ENCODE measurements around the gene DHX8. TPM values are rescaled to one million over a fixed set of nuclear protein-coding genes. Genes with fewer than 3 reads are reported as not detected.

DHX8 gene
- polyA plus RNA-seq, 1 of the 3 experiments (the other 2 are of a cell fraction), result 31.3 TPM

- CTCF ChIA-PET, result interaction anchor here (0.6 to 3.6 kb wide), 3 partner anchors 17 to 212 kb away, joined by 3 to 16 read pairs (median 3); no protein-coding TSS in a partner anchor
- DNase-seq, result peak; percentile 41
These were observed 69.8 kb downstream of the DHX8 start for GRCh38 chr17:43553573-43553972.

GRCh38 chr17:43554857-43555256, 71.1 kb downstream of the DHX8 start:
- H3K27ac ChIP-seq (ENCODE audit: low read depth in 2 of 2, low read length in 1 of 2), result no peak overlapping the region
- no peaks in the 10 kb centered on the region for H3K36me3 ChIP-seq (replicated peaks in 1 of 2; ENCODE audit: control insufficient read depth in 1 of 2, insufficient read depth in 2 of 2, low read length in 1 of 2)
- POLR2A ChIA-PET, result no interaction called here
- no peaks in the 10 kb centered on the region for H3K9me3 ChIP-seq
- H3K9me2 ChIP-seq, result no peaks in the 10 kb centered on the region
- no peaks in the 10 kb centered on the region for H3K27me3 ChIP-seq (ENCODE audit: insufficient read depth)
- no peaks in the 10 kb centered on the region for H3K79me2 ChIP-seq (ENCODE audit: insufficient read depth)
- no peaks in the 10 kb centered on the region for H4K20me1 ChIP-seq (ENCODE audit: insufficient read depth)
- no peak overlapping the region for H2AFZ ChIP-seq (ENCODE audit: low read depth)
- 90% methylated on average over 6 of the region's 6 CpGs for WGBS (ENCODE audit: low lambda C conversion rate)
- H3K9ac ChIP-seq, result no peak overlapping the region
- no peak overlapping the region for H3K4me3 ChIP-seq (ENCODE audit: low read depth in 2 of 2, low read length in 1 of 2)
- no peak for DNase-seq
- CTCF ChIA-PET, result interaction anchor here (1.7 to 1.8 kb wide), 2 partner anchors 22 to 119 kb away, joined by 6 to 7 read pairs; no protein-coding TSS in a partner anchor
- peaks cover 4% of the 10 kb centered on the region for H3F3A ChIP-seq (replicated peaks; ENCODE audit: insufficient read depth)
- no peaks in the 10 kb centered on the region for H3K4me1 ChIP-seq (ENCODE audit: control insufficient read depth in 1 of 2, insufficient read depth in 2 of 2, low read depth in 1 of 2, low read length in 1 of 2)
- H3K4me2 ChIP-seq, result no peak overlapping the region
- no peak for TF ChIP-seq RCOR1 (IDR thresholded peaks at IDR 0.05; ENCODE audit: low read length)

More at GRCh38 chr17:43553573-43553972, 69.8 kb downstream of the DHX8 start:
- H3K36me3 ChIP-seq (replicated peaks in 1 of 2; ENCODE audit: control insufficient read depth in 1 of 2, insufficient read depth in 2 of 2, low read length in 1 of 2), result no peaks in the 10 kb centered on the region
- WGBS (ENCODE audit: low lambda C conversion rate), result 52% methylated on average over 2 of the region's 2 CpGs
- no peak for TF ChIP-seq IRF3 (IDR thresholded peaks at IDR 0.05; ENCODE audit: low read depth, low read length)
- TF ChIP-seq YY1 (IDR thresholded peaks at IDR 0.05; ENCODE audit: low read depth), result no peak
- TF ChIP-seq RAD21 (IDR thresholded peaks at IDR 0.05; ENCODE audit: low read length), result no peak
- TF ChIP-seq RXRA (IDR thresholded peaks at IDR 0.05; ENCODE audit: borderline replicate concordance, low read depth), result no peak
- TF ChIP-seq FOSL2 (IDR thresholded peaks at IDR 0.05; ENCODE audit: borderline replicate concordance, low read depth), result no peak
- TF ChIP-seq MXI1 (IDR thresholded peaks at IDR 0.05; ENCODE audit: low read depth, low read length), result no peak
- no peak for TF ChIP-seq EZH2phosphoT487 (IDR thresholded peaks at IDR 0.05; ENCODE audit: borderline replicate concordance, low read depth)
- TF ChIP-seq JUND (IDR thresholded peaks at IDR 0.05), result no peak
- no peak for TF ChIP-seq RFX5 (IDR thresholded peaks at IDR 0.05; ENCODE audit: low read length)
- no peak for TF ChIP-seq EP300 (IDR thresholded peaks at IDR 0.05; ENCODE audit: borderline replicate concordance in 1 of 2, low read depth in 1 of 2, low read length in 1 of 2)
- TF ChIP-seq ZBTB33 (IDR thresholded peaks at IDR 0.05; ENCODE audit: borderline replicate concordance, low read depth), result no peak
- no peak for TF ChIP-seq MEF2A (IDR thresholded peaks at IDR 0.05; ENCODE audit: borderline replicate concordance, low read depth)
- no peak overlapping the region for H3K4me3 ChIP-seq (ENCODE audit: low read depth in 2 of 2, low read length in 1 of 2)
- no peaks in the 10 kb centered on the region for H3K4me1 ChIP-seq (ENCODE audit: control insufficient read depth in 1 of 2, insufficient read depth in 2 of 2, low read depth in 1 of 2, low read length in 1 of 2)
- H3F3A ChIP-seq (replicated peaks; ENCODE audit: insufficient read depth), result peaks cover 4% of the 10 kb centered on the region
- no peaks in the 10 kb centered on the region for H3K9me2 ChIP-seq
- no peaks in the 10 kb centered on the region for H3K9me3 ChIP-seq
- no peaks in the 10 kb centered on the region for H3K79me2 ChIP-seq (ENCODE audit: insufficient read depth)
- no peak overlapping the region for H3K4me2 ChIP-seq
- no peaks in the 10 kb centered on the region for H3K27me3 ChIP-seq (ENCODE audit: insufficient read depth)
- H3K27ac ChIP-seq (ENCODE audit: low read depth in 2 of 2, low read length in 1 of 2), result no peak overlapping the region
- no peak overlapping the region for H2AFZ ChIP-seq (ENCODE audit: low read depth)
- H3K9ac ChIP-seq, result no peak overlapping the region
- POLR2A ChIA-PET, result no interaction called here
- no peaks in the 10 kb centered on the region for H4K20me1 ChIP-seq (ENCODE audit: insufficient read depth)

All from SK-N-SH (cell line).